Nucleus accumbens (tissue), 56 donors: Measurements from ENCODE around the gene CDR2.
A peak's percentile ranks its signal among the peaks of the same experiment; 100 is the strongest.
"Not testable (repeated sequence)": the region's sequence is repeated elsewhere in the genome, so short reads cannot be mapped to it uniquely, and the experiment has no call there.

Experiments used
- DNase-seq, 56 donors: peaks; one replicate each; lab custom pipeline; 2025; lab: John Stamatoyannopoulos, UW

The CDR2 gene

DNA sequence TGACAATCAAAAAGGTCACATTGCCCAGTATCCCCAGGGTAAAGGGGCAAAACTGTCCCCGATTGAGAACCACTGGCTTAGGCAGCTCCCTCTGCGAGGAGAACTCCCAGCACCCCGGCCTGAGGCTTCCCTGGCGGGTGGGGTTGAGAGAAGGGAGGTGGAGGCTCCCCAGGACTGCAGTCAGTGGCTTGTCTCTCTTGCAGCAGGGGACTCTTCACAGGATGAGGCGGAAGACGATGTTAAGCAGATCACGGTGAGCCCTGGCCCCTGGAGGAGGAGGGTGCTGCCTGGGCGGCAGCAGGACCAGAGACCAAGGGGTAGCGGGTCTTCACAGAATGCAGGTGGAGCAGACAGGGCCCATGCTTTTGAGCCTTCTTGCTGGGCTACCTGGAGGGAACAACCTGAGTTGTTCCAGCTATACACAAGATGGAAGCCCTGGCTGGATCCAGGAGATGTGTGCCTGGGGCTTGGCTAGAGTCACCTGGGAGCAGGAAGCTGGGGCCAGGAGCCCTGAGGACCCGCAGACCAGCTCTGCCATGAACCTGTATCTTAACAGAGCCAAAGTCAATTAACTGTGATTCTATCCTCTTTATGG, 60.4 kb downstream of the CDR2 start:
- DNase-seq: no peak

DNA sequence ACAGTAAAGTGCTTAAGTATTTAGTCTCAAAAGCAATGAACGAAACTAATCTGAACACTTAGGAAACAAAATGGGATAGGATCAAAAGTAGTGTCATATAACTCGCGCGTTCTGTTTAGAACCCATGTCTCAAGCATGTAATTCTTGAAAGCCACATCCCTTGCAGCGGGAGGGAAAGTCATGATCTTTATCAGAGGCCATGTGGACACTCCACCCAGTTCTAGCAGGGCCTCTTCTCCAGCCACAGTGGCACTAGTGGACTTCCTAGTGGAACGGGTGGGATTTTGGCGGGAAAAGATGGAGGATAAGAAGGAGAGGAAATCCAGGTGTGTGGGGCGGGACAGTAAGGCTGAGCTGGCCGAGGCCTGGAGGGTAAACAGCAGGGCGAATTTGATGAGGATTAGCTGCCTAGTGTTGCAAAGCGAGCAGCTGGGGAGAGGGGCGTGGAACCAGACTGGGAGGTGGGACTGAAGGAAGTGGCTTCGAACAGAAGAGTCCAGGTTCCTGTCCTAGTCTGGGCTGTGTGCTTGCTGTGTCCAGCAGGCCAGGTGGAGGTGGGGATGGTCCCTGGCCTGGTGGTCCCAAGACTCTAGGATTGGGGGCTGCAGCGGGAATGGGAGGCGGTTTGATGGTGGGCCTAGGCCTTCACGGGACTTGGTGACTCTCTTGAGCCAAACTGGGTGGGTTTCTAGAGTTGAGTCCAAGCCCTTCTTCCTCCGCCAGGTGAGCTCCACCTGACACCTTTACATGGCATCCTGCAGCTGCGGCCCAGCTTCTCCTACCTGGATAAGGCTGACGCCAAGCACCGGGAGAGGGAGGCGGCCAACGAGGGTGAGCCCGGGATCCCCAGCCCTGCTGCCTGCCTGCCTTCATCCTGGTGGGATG, 61.3 kb downstream of the CDR2 start:
- no peak for DNase-seq

DNA sequence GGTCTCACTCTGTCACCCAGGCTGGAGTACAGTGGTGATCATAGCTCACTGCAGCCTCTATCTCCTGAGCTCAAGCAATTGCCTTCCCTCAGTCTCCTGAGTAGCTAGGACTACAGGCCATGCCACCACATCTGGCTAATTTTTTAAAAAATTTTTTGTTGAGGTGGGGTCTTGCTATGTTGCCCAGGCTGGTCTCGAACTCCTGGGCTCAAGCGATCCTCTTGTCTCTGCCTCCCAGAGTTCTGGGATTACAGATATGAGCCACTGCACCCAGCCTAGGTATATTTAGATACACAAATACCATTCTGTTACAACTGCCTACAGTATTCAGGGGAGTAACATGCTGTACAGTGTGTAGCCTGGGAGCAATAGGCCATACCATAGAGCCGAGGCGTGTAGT, 62.9 kb downstream of the CDR2 start:
- no peak for DNase-seq

DNA sequence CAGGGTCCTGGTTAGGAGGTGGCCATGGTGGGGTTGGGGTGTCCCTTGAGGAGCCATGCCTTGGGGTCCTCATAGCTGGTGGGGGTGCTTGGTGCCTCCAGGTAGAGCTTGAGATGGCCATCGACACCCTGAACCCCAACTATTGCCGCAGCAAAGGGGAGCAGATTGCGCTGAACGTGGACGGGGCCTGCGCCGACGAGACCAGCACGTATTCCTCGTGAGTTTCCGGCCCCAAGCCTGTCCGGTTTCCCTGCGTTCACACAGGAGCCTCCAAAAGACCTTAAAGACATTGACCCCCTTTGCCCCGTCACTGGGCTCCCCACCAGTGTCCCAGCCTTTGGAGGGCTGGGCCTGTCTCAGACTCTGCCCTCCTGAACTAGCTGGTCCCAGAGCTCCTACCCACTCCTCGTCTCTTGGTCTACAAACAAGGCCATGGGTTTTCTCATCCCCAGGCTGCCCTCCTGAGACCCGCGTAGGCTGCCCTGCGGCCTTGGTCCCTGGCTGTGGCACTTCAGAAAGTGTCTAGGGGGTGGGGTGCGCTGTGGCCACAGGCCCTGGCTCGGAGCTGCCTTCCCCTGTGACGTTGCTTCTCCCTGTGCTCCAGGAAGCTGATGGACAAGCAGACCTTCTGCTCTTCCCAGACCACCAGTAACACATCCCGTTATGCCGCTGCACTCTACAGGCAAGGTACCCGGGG, 65.4 kb downstream of the CDR2 start:
- DNase-seq: no peak

DNA sequence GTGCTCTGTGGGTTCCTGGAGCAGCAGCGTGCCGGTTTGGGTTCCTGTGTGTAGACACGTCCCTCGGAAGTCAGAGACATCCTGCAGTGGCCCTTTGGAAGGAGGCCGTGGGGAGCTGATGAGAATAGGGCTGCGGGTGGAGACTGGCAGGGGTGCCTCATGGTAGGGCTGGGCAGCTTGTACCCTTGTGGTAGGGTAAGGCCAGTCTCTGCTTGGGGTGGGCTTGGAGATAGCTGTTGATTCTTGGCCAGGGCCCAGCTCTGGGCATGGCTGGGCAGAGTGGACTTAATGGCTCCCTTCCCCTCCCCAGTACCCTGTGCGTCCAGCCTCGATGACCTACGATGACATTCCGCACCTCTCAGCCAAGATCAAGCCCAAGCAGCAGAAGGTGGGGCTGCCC, 66.6 kb downstream of the CDR2 start:
- no peak for DNase-seq

DNA sequence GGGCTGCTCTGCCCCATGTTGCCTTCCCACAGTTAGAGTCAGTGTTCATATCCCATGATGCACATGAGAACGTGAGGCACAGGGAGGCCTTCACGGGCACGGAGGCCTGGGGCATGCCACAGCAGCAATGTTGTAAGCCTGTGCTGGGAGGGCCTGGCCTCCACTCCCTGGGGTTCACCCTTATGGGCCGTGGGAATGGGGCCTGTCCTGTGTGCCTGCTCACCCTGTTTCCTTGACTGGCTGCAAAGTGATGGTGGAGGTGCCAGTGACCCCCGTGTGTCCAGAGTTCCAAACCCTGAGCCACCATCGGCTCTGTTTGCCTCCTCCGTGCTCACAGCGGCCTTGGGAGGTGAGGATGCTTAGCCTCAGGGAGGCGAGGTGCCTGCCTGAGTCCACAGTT, 67.6 kb downstream of the CDR2 start:
- DNase-seq: no peak

DNA sequence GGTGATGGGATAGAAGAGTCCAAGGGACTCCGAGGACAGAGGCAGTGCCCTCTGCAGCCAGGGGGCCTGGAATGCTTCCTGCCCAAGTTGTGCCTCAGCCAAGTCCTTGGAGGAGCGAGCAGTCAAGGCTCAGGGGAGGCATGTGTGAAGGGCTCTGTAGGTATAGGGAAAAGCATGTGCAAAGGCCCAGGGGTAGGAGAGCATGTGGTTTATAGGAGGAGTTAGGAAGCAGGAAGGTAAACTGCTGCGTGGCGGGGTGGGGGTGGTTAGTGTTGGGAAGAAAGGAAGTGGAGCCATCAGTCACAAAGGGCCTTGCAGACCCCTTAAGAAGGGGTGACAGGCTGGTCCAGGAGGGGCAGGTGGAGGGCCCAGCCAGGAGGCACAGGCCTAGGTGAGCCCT, 70.0 kb downstream of the CDR2 start:
- DNase-seq: no peak

DNA sequence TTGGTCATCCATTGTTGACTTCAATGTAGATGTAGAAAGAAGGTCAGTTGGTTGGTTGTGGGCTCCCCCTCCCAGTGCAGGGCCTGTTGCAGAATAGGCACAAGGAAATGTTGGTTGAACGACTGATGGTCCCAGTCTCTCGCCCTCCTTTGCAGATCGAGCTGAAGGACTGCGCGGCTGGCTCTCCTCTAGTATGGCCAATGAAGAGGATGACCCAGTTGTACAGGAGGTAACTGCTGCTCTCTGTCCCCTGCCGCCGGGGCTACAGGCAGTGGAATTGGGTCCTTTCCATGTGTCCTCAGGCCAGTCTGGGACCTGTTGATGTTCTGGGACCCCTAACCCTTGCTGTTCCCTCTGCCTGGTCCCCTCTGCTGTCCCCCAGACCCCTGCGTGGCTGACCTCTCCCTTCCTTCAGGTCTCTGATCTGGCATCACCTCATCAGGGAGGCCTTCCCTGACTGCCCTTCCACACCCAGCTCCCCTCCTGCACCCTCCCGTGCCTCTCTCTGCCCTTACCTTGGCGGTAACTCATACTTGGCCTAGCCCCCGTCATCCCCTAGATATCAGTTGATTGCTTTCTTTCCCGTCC, 71.5 kb downstream of the CDR2 start:
- no peak for DNase-seq

DNA sequence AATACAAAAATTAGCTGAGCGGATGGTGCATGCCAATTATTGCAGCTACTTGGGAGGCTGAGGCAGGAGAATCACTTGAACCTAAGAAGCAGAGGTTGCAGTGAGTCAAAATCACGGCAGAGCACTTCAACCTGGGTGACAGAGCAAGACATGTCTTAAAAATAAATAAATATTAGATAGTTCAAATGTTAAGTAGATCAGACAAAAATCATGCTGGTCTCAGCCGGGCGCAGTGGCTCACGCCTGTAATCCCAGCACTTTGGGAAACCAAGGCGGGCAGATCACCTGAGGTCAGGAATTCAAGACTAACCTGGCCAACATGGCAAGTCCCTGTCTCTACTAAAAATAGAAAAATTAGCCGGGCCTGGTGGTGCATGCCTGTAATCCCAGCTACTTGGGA, 73.0 kb downstream of the CDR2 start:
- not testable (repeated sequence) for DNase-seq

DNA sequence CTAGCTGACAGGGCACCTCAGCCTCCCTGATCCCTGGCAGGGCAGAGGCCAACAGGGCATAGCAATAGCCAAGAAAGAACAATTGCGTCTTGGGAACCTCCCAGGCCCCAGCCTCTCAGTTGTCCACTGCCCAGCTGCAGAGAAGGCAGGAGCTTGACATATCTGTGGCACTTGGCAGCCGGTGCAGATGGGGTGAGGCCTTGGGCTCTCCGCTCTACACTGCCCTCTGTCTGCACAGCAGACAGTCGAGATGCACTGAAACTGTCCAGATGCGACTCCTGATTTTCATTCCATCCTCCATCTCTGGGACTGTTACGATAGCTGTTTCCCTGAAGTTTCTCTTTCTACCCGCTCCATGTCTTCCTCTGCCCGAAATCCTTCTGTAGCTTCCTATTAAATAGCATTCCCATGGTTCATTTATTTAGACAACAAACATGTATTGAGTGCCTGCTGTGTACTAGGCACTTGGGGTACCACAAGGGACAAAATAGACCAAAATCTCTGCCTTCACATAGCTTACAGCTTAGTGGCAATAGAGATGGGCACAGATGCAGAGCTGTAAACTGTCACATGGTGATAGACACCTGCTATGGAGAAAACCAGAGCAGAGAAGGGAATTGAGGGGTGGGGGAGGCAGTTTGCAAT, 73.9 kb downstream of the CDR2 start:
- DNase-seq: peak in 50 of 56 donors; percentile 9 to 83 (median 57)

DNA sequence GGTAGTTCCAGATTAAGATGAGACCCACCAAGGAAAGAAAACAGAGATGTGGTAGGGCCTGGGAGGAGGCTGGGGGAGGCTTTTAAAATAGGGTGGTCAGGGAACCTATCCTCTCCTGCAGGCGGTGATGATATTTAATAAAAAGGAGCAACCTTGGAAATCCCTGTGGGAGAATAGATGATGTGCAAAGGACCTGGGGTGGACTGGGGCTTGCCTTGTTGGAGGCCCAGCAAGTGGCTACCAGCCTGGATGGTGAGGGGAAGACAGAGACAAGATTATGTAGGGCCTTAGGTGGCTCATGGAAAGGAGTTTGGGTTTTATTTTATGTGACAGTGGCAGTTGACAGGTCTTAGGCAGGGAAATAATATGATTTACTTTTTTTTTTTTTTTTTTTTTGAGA, 75.4 kb downstream of the CDR2 start:
- no peak for DNase-seq

DNA sequence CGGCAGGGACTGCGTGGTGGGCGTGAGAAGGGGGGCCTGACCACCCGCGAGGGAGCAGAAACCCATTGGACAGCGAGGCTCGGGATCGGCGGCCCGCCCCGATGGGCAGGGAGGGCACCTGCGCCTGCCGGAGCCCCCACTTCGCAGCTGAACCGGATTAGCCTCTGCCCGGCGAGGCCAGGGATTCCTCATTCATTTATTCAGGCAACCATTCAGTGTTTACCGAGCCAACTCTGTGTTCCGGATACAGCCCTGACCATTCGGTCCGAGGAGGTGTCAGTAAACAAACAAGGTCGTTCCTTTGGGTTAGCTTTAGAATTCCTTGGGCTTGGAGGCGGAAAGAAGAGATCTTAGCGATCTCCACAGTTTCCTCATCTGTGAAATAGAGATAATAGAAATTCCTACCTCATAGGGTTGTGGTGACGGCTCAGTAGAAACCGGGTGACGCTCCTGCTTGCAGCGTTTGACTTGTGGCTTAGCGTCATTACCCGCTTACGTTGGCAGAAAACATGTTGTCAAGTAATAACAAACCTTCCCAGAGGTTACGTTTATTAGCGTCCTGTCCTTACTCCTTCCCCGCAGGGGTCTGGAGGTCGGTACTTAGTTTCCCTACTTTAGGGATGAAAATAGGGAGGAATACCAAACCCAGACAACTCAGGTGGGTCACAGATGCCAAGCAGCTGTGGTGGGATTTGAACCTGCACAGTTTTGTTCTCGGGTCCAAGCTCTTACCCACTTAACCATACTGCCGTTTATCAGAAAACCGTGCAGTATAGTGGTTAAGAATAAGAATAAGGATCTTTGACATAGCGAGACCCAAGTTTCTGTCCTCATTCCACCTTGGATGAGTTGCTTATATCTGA, 76.3 kb downstream of the CDR2 start:
- peak in 51 of 56 donors; percentile 12 to 82 (median 47) for DNase-seq

DNA sequence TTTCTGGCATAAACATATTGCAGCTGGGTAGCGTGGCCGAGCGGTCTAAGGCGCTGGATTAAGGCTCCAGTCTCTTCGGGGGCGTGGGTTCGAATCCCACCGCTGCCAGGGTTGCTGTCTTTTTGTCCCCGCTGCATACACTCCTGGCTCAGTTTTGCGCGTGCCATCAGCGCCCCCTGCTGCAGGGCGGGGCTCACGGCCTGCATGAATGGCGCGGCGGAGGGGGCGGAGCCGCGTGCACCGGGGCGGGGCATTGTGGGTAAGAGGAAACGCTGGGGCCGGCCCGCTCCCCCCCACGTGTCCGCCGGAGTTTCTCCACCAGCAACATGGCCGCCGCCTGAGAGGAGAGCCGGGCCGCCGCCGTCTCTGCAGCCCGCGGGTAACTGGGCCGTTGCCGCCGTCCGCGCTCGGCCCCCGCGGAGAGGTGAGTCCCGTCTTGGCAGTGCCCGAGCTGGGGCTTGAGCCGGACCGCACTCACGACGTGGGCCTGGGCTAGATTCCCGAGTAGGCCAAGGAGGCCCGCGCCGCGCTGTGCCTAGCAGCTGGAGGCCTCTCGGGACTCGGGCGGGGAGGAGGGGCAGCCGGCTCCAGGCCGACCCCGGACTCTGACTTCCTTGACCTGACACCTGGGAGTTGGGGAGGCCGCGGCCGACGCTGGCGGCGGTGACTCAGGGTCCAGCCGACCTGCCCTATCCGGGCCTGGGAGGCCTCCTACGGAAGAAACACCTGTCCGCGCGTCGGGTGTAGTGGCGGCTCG, 77.1 kb downstream of the CDR2 start, which contains the start of gene POLR3E:
Gene POLR3E, plus strand, starts transcription at position 296 of the 757 bp plus-strand sequence. CDS start 5,560 bp downstream, outside the sequence.
- peak; percentile 68 to 99 (median 97) for DNase-seq

DNA sequence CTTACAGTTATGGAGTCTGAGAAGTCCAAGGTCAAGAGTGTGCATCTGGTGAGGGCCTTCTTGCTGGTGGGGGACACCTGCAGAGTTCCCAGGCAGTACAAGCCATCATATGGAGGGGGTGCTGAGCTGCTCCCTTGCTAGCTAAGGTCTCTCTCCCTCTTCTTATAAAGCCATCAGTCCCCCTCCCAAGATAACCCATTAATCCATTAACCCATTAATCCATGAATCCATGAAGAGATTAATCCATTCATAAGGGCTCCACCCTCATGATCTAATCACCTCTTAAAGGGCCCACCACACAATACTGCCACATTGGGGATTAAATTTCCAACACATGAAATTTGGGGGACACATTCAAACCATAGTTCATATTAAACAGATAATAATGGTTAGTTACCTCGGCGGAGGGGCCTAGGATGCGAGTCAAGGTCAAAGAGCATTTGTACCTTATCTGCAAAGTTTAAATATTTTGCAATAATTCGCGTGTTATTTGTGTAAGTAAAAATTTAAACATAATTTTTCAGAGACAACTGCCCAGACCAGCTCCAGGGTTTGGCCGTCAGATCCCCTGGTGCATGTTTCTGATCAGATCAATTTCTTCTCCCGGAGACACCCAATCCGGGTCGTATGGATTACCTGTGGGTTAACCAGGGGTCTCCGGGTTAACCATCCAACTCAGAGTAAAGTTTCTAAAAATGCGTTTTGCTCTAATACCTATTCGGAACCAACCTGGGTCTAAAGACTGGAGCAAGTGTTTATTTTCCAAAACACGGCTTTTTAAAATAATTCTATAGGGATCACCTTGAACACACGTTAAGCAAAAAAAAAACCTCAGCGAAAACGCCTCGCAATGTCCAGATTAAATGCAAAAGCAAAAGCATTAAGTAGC, 78.0 kb downstream of the CDR2 start:
- DNase-seq: peak in 4 of 56 donors; percentile 5 to 27 (median 24)
